IMR-90 (cell line): Measurements from ENCODE around the gene OR8G5. TPM values are rescaled to one million over a fixed set of nuclear protein-coding genes. Genes with fewer than 3 reads are reported as not detected.

Experiments used
- ATAC-seq: fragments of 200-7000 bp; cut with Tn5 transposase; 2 replicates; pipeline ENCODE4 v1.9.1; 2020; ENCODE audit warnings: low read depth, mild to moderate bottlenecking, moderate library complexity
- BruUV-seq: library from RNA; stranded (reverse); fragments of 400-500 nt; replicated peaks from 2 replicates; lab custom pipeline; 2021; lab: Mats Ljungman, UMichigan
- CTCF ChIA-PET: fragments of 300-600 bp; formaldehyde crosslinking; extraction: SDS; loops from one replicate; lab custom pipeline; 2021; ENCODE audit warnings: antibody characterized with exemption; lab: Yijun Ruan, JAX
- POLR2A ChIA-PET: fragments of 300-600 bp; sonication (Branson Sonifier 250); formaldehyde crosslinking; loops from one replicate; lab custom pipeline; 2022; ENCODE audit warnings: antibody characterized with exemption; ENCODE audit not compliant: unreplicated experiment; lab: Charles Lee
- DNase-seq: peaks from one replicate; pipeline ENCODE4 v3.0.0; 2013
- H2AFZ ChIP-seq: replicated peaks from 2 replicates; pipeline ENCODE3; 2013; ENCODE audit warnings: low read length, mild to moderate bottlenecking; ENCODE audit not compliant: poor library complexity
- H2AK5ac ChIP-seq: 2 replicates; pipeline ENCODE4 v1.6.1; 2013; ENCODE audit warnings: low read depth, low read length, inconsistent platforms
- H2AK9ac ChIP-seq: replicated peaks from 2 replicates; pipeline ENCODE3; 2013; ENCODE audit warnings: mild to moderate bottlenecking, low read depth, low read length, moderate library complexity; ENCODE audit not compliant: poor library complexity
- H2BK120ac ChIP-seq: 2 replicates; pipeline ENCODE4 v1.6.1; 2013; ENCODE audit warnings: low read depth, low read length, inconsistent platforms
- H2BK15ac ChIP-seq: 3 replicates; pipeline ENCODE4 v1.6.1; 2013; ENCODE audit warnings: low read depth, low read length, inconsistent platforms
- H2BK20ac ChIP-seq: 2 replicates; pipeline ENCODE4 v1.6.1; 2013; ENCODE audit warnings: low read depth, mild to moderate bottlenecking, inconsistent platforms, low read length, moderate library complexity
- H2BK5ac ChIP-seq: 2 replicates; pipeline ENCODE4 v1.6.1; 2013; ENCODE audit warnings: mild to moderate bottlenecking, low read depth, low read length, inconsistent platforms; ENCODE audit not compliant: poor library complexity, severe bottlenecking
- H3K14ac ChIP-seq: replicated peaks from 2 replicates; pipeline ENCODE4 v1.6.1; 2013; ENCODE audit warnings: low read depth, low read length, inconsistent platforms
- H3K18ac ChIP-seq: 2 replicates; pipeline ENCODE4 v1.6.1; 2013; ENCODE audit warnings: low read depth, low read length, control low read depth
- H3K23ac ChIP-seq: 2 replicates; pipeline ENCODE4 v1.6.1; 2013; ENCODE audit warnings: low read depth, low read length, inconsistent platforms
- H3K27ac ChIP-seq: 2 replicates; pipeline ENCODE4 v1.5.1; 2013; ENCODE audit warnings: mild to moderate bottlenecking, control low read depth, low read length; ENCODE audit not compliant: insufficient read depth
- H3K27me3 ChIP-seq: 2 replicates; pipeline ENCODE4 v1.6.1; 2013; ENCODE audit warnings: low read length; ENCODE audit not compliant: control insufficient read depth, insufficient read depth
- H3K36me3 ChIP-seq: 2 replicates; pipeline ENCODE4 v1.6.1; 2013; ENCODE audit warnings: low read length, mixed read lengths; ENCODE audit not compliant: control insufficient read depth, insufficient read depth
- H3K4ac ChIP-seq: 2 replicates; pipeline ENCODE4 v1.6.1; 2013; ENCODE audit warnings: low read depth, low read length, inconsistent platforms
- H3K4me1 ChIP-seq: 2 replicates; pipeline ENCODE4 v1.6.1; 2013; ENCODE audit warnings: low read length, mixed read lengths; ENCODE audit not compliant: control insufficient read depth, insufficient read depth
- H3K4me2 ChIP-seq: 2 replicates; pipeline ENCODE4 v1.6.1; 2013; ENCODE audit warnings: low read depth, mild to moderate bottlenecking, control low read depth, low read length, moderate library complexity
- H3K4me3 ChIP-seq: 2 replicates; pipeline ENCODE4 v1.5.1; 2013; ENCODE audit warnings: low read depth, mild to moderate bottlenecking, control low read depth, low read length, moderate library complexity; ENCODE audit not compliant: insufficient read depth
- H3K56ac ChIP-seq: 2 replicates; pipeline ENCODE4 v1.6.1; 2013; ENCODE audit warnings: low read length, inconsistent platforms; ENCODE audit not compliant: insufficient read depth; ENCODE audit errors: extremely low read depth
- H3K79me1 ChIP-seq, 2 experiments: 2 replicates each; pipeline ENCODE4 v1.6.1; 2013; ENCODE audit warnings: low read length in 2 of 2, inconsistent platforms in 1 of 2, low read depth in 1 of 2
- H3K9ac ChIP-seq: 2 replicates; pipeline ENCODE4 v1.6.1; 2013; ENCODE audit warnings: low read depth, low read length, control low read depth
- H3K9me1 ChIP-seq: 2 replicates; pipeline ENCODE4 v1.6.1; 2013; ENCODE audit warnings: low read length, inconsistent platforms; ENCODE audit not compliant: insufficient read depth
- H3K9me3 ChIP-seq: 2 replicates; pipeline ENCODE4 v1.6.1; 2013; ENCODE audit warnings: low read length; ENCODE audit not compliant: control insufficient read depth, insufficient read depth
- H4K20me1 ChIP-seq: 2 replicates; pipeline ENCODE4 v1.6.1; 2013; ENCODE audit warnings: low read length, inconsistent platforms; ENCODE audit not compliant: insufficient read depth
- H4K5ac ChIP-seq: 2 replicates; pipeline ENCODE4 v1.6.1; 2013; ENCODE audit warnings: mild to moderate bottlenecking, low read depth, low read length, control low read depth
- H4K8ac ChIP-seq, 2 experiments: 2 replicates each; pipeline ENCODE4 v1.6.1; 2013; ENCODE audit warnings: low read depth in 2 of 2, low read length in 2 of 2, control low read depth in 1 of 2, inconsistent platforms in 1 of 2
- H4K91ac ChIP-seq: 2 replicates; pipeline ENCODE4 v1.6.1; 2013; ENCODE audit warnings: low read depth, low read length, inconsistent platforms; ENCODE audit not compliant: insufficient read depth
- POLR2A ChIP-seq: IDR thresholded peaks from 2 replicates; pipeline ENCODE4 v1.6.1; 2012; ENCODE audit warnings: mild to moderate bottlenecking, low read depth, low read length
- WGBS, 2 experiments: methylation state at CpG; one replicate each; pipeline versions ENCODE4 v1.1.5 to v1.1.7; 2013; ENCODE audit warnings: missing lambda C conversion rate in 2 of 2; ENCODE audit not compliant: insufficient read length in 1 of 2; ENCODE audit errors: extremely low coverage in 2 of 2; 5-methylcytosine and 5-hydroxymethylcytosine counted together
- dilution Hi-C: fragments of 300-500 bp; cut with HindIII; formaldehyde crosslinking; loops from one replicate; pipeline ENCODE4 v1.14.3; 2018; ENCODE audit warnings: low sequenced_read_pairs; ENCODE audit not compliant: unreplicated experiment
- in situ Hi-C: fragments of 300-500 bp; cut with MboI; formaldehyde crosslinking; loops from 3 replicates; pipeline ENCODE4 v1.14.3; 2019; ENCODE audit warnings: low sequenced_read_pairs, inconsistent platforms, mixed read lengths
- intact Hi-C: fragments of 100-400 bp; cut with micrococcal nuclease; formaldehyde crosslinking; loops from 2 replicates; pipeline ENCODE4 v1.10.0; 2022
- polyA plus RNA-seq, 3 experiments: library from polyadenylated mRNA; depleted of rRNA; stranded (reverse); fragments of >200 nt; gene quantifications; 2 replicates each; pipeline ENCODE4 v1.2.3, GENCODE V29; 2012; ENCODE audit warnings: low replicate concordance in 1 of 3
- total RNA-seq: library from RNA; depleted of rRNA; stranded (reverse); fragments of >200 nt; gene quantifications from 2 replicates; pipeline ENCODE4 v1.2.3, GENCODE V29; 2012

The OR8G5 gene
- total and polyA plus RNA-seq, 2 of the 4 experiments (the other 2 are of a cell fraction) = not detected

- H3K18ac ChIP-seq = no peak overlapping the region
- H2AFZ ChIP-seq = no peak overlapping the region
- no peaks in the 10 kb centered on the region for H3K27me3 ChIP-seq
- no peak overlapping the region for H2BK120ac ChIP-seq
- no peaks in the 10 kb centered on the region for H3K9me3 ChIP-seq
- no peak overlapping the region for H4K91ac ChIP-seq
- no peak overlapping the region for H2BK20ac ChIP-seq
- H3K4me2 ChIP-seq = no peak overlapping the region
- H4K5ac ChIP-seq = no peak overlapping the region
- ChIA-PET POLR2A (no interaction called here), CTCF (no interaction called here)
- TF ChIP-seq POLR2A = no peak
- no peaks in the 10 kb centered on the region for H4K20me1 ChIP-seq
- H2AK9ac ChIP-seq = no peak overlapping the region
- no peaks in the 10 kb centered on the region for H3K9me1 ChIP-seq
- no peak overlapping the region for H3K4me3 ChIP-seq
- in situ Hi-C loops (no loop called here), intact Hi-C loops (no loop called here), dilution Hi-C loops (no loop called here)
- no peak overlapping the region for H3K23ac ChIP-seq
- BruUV-seq = no TSS peak
- no peak for DNase-seq
- H3K36me3 ChIP-seq = no peaks in the 10 kb centered on the region
- no peak overlapping the region for H3K56ac ChIP-seq
- H3K4me1 ChIP-seq = no peaks in the 10 kb centered on the region
- no peak overlapping the region for H3K9ac ChIP-seq
- no peak overlapping the region for H4K8ac ChIP-seq
- H3K4ac ChIP-seq = no peak overlapping the region
- H2BK5ac ChIP-seq = no peak overlapping the region
- no peak overlapping the region for H3K14ac ChIP-seq
- no peak overlapping the region for H2AK5ac ChIP-seq
- no CpG with 5 or more reads among the region's 6 CpGs for WGBS, 2 experiments
- H3K27ac ChIP-seq = no peak overlapping the region
- no peak overlapping the region for H2BK15ac ChIP-seq
- H3K79me1 ChIP-seq = no peaks in the 10 kb centered on the region
- ATAC-seq = no peak
Observed at GRCh38 chr11:124207102-124207792, 48.9 kb upstream of the OR8G5 start.
